ENCODE measurements around the gene ITGB7. TPM values are rescaled to one million over a fixed set of nuclear protein-coding genes. Genes with fewer than 3 reads are reported as not detected.

Gene ITGB7
- polyA plus RNA-seq, 3 donors, result 1.4 to 2.3 (median 1.5) TPM

DNA sequence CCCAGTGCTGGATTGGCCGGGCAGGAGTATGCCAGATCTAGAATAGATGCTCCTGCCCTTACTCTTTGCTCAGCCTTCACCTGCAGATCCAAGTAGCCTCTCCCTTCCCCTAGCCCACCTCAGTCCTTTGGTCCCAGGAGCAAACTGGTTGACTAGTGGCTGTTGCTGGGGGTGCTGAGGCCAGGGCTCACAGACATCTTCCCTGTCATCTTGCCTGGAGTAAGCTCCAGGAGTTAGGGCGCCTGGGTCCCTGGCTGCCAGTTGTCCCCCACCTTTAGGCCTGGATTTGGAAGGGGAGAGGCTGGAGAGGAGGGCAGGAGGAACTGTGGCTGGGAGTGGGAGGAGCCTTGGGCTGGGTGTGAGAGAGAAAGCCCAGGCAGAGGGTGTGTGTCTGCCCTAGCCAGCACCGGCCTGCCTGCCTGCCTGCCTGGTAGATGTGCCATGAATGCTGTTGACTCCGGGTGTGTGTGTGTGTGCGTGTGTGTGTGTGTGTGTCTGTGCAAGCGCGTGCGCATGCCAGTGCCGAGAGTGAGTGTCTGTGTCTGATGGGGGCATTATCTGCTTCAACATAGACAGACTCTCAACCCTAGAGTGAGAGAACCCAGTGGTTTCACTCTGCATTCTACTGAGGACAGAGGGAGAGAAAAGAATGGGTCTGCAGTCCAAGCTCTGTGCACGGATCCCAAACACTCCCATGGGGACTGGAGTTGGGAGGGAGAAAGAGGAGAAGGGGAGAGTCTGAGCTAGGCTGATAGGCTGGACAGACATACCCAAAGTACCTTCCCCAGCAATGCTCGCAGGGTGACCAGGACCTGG, 25.8 kb upstream of the ITGB7 start:
- DNase-seq (ENCODE audit: extremely low read depth in 1 of 11, low read depth in 9 of 11, low spot score in 4 of 11), result no peak

GRCh38 chr12:53231921-53232645, 25.0 kb upstream of the ITGB7 start, which contains the start of gene RARG:
Gene RARG (minus strand): TSS chr12:53232209. CDS start chr12:53227545, 4,664 bp downstream.
- DNase-seq (ENCODE audit: extremely low read depth in 1 of 11, low read depth in 9 of 11, low spot score in 4 of 11), result no peak

DNA sequence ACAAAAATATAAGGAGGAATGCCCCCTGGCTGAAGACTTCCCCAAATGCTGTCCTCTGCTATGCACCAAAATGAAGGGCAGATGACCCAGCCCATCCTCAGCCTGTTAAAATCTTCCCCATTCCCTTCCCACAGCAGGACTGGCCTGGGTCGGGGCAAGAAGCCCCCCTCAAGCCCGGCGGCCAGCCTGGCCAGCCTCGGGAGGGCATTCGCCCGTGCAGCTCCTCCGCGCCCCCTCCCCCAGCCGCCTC, 24.5 kb upstream of the ITGB7 start:
- no peak for DNase-seq (ENCODE audit: extremely low read depth in 1 of 11, low read depth in 9 of 11, low spot score in 4 of 11)

DNA sequence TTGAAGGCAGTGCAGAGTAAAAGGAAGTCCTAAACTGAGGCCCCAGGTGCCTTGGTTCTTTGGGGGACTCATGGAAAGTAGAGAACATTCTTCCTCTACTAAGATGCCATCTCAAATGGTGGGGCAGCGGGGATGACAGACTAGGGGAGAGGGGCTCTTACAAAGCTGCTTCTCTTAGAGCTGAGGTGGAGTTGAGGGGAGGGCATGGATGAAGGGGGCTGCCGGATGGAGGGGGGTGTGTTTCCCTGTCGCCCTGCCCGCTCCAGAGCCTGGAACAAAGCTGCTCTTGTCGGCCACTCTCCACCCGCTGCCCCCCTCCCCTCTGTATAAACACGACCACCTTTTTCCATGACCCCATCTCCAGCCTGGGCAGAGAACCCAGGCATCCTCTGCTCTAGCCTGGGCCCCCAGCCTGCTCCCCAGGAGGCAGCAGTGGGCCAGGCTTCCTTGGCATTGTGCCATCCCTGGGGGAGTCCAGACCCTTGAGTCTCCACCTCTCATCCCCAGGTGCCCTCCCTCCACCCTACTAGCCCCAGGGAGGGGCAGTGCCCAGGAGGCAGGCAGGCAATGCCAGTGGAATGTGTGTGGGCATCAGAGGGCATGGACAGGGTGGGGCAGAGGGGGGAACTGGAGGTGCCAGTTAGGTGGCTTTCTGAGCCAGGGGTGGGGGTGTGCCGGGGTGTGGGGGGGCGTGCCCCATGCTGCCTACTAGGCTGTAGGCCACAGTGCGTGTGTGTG, 23.2 kb upstream of the ITGB7 start:
- no peak for DNase-seq (ENCODE audit: extremely low read depth in 1 of 11, low read depth in 9 of 11, low spot score in 4 of 11)

DNA sequence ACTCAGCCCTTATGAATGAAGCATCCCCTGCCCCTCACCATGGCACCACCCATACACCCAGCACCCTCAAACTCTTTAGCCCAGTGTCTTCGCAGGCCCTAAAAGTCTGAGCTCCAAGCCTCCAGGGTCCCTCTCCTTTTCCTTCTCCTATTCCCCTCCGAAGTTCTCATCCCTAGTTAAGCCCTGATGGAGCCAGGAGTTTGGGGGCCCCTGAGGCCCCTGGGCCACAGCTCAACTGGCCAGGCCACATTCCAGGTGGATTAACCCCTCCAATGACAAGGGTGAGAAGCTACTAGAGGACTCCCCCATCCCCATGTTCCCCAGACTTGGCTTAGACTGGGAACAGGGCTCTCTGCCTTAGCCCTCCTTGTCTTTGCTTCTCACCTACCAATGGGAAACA, 22.4 kb upstream of the ITGB7 start:
- DNase-seq (ENCODE audit: extremely low read depth in 1 of 11, low read depth in 9 of 11, low spot score in 4 of 11), result no peak

GRCh38 chr12:53227836-53228235, 20.8 kb upstream of the ITGB7 start:
- DNase-seq (ENCODE audit: extremely low read depth in 1 of 11, low read depth in 9 of 11, low spot score in 4 of 11), result no peak

DNA sequence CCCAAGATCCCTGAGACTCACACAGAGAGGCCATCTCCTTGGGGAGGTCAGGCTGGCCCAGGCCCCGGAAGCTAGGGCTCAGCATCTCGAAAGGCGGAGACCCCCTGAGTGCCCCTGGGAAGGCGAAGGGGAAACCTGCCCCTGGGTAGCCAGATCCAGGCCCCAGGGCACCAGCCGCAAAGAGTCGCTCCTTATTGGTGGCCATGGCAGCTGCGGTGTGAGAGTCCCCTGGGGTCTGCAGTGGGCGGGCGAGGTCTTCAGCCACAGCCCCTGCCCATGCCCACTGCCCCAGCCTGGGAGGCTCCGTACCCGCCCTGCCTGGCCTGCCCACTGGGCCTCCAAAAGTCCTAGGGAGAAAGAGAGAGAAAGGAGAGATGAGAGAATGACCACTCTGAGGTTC, 20.3 kb upstream of the ITGB7 start:
- DNase-seq (ENCODE audit: extremely low read depth in 1 of 11, low read depth in 9 of 11, low spot score in 4 of 11), result no peak

GRCh38 chr12:53226815-53227214, 19.8 kb upstream of the ITGB7 start:
- no peak for DNase-seq (ENCODE audit: extremely low read depth in 1 of 11, low read depth in 9 of 11, low spot score in 4 of 11)

- no peak for DNase-seq (ENCODE audit: extremely low read depth in 1 of 11, low read depth in 9 of 11, low spot score in 4 of 11)
Measured at GRCh38 chr12:53225635-53226424, 18.8 kb upstream of the ITGB7 start.

GRCh38 chr12:53224897-53225634, 18.0 kb upstream of the ITGB7 start:
- no peak for DNase-seq (ENCODE audit: extremely low read depth in 1 of 11, low read depth in 9 of 11, low spot score in 4 of 11)

- DNase-seq (ENCODE audit: extremely low read depth in 1 of 11, low read depth in 9 of 11, low spot score in 4 of 11), result no peak
Measured at GRCh38 chr12:53224061-53224896, 17.2 kb upstream of the ITGB7 start.

GRCh38 chr12:53223389-53224060, 16.5 kb upstream of the ITGB7 start:
- no peak for DNase-seq (ENCODE audit: extremely low read depth in 1 of 11, low read depth in 9 of 11, low spot score in 4 of 11)

DNA sequence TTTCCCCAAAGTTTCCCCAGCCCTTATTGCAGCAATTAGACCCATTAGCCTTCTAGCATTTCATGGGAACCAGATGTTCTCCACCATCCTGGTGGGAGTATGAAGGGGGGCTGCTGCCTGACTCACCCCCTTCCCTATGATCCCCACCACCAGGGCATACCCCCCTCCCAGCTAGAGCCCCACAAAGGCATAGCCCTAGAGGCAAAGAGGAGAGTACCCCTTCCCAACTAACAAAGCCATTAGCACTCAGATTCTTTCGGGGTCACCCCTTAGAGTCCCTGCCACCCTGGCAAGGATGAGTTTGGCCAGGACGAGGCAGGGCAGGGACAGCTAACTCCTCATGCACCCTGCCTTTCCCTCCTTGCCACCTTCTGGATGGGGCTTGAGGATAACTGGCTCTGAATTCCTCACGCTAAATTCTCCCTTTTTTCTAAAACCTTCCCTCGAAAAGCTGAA, 15.8 kb upstream of the ITGB7 start:
- DNase-seq (ENCODE audit: extremely low read depth in 1 of 11, low read depth in 9 of 11, low spot score in 4 of 11), result no peak

DNA sequence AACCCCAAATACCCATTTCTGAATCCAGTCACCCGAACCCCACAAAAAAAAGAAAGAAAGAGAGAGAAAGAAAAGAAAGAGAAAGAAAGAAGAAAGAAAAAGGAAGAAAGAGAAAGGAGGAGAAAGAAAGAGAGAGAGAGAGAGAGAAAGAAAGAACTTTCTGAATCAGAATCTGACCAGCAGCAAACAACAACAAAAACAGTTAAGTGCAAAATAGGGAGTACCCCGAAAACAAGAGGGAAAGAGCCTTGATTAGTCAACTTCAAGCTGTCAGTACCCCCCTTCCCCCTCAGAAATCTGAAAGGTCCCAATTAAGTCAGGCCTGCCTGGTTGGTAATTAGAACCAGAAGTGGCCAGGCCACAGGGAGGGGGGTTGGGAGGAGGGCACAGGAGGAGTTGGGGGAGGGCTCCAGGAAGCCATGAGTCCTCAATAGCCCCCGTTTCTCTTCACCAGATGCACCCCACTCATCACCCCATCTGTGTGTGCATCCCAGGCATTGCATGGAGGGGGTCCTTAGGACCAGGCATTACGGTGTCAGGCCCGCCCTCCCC, 15.2 kb upstream of the ITGB7 start:
- no peak for DNase-seq (ENCODE audit: extremely low read depth in 1 of 11, low read depth in 9 of 11, low spot score in 4 of 11)

DNA sequence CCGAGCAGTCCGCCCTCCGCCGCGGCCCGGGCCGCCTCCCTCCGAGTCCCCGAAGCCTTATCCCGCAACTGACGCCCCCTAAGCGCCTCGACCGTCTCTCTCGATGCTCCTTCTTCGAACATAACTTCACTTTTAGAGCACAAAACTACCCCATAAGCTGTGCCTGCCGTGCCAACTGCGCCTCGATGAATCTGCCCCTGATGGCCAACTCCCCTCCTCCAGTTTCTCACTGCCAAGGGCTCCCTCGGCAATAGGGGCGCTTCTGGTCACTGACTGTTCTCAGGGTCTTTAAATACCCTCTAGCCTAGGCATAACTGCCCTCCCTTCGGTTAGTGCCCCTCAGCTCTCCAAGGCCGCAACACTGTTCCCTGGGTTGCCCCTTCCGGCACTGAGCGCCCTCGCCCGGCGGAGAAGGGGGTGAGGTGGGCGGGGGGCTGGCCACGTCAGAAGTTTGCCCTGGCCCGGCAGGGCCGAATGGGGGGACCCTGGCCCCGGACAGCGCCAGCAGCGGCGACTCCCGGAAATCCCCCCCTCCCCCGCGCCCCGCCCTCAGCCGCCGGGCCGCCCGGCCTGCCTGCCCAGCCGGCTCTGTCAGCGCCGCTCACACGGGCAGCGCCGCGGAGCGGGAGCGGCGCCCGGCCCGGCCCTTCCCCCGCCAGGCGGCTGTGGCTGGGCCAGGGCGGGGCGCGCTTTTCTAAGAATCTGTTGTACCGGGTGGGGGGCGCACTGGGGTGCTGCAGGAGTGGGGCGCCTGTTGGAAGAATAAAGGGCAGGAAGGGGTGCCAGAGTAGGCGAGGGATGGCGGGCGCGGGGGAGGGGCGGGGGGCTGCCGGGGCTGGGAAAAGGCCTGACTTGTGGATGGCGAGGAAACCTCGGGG, 14.4 kb upstream of the ITGB7 start:
- peak in 4 of 11 donors; percentile 60 to 72 (median 70) for DNase-seq (ENCODE audit: extremely low read depth in 1 of 11, low read depth in 9 of 11, low spot score in 4 of 11)

GRCh38 chr12:53220694-53221202, 13.7 kb upstream of the ITGB7 start:
- peak in 10 of 11 donors; percentile 73 to 92 (median 88) for DNase-seq (ENCODE audit: extremely low read depth in 1 of 11, low read depth in 9 of 11, low spot score in 4 of 11)
